CD4-positive, CD25-positive, alpha-beta regulatory T cell (primary cell): ENCODE measurements around the gene SH3RF2. TPM values are rescaled to one million over a fixed set of nuclear protein-coding genes. Genes with fewer than 3 reads are reported as not detected.
"Not testable (repeated sequence)": the region's sequence is repeated elsewhere in the genome, so short reads cannot be mapped to it uniquely, and the experiment has no call there.

ENCODE experiments used
- ATAC-seq, 2 donors: fragments of 150-1000 bp; cut with Tn5 transposase; one replicate each; pipeline ENCODE4 v1.10.0; 2021; ENCODE audit warnings: low read depth in 2 of 2, moderate number of reproducible peaks in 2 of 2, moderate library complexity in 1 of 2
- DNase-seq, 3 donors: peaks; one replicate each; pipeline versions ENCODE4 v3.0.0 to v3.0.0-alpha.2; 2012 to 2022; ENCODE audit warnings: mixed read lengths in 1 of 3
- H3K27ac ChIP-seq: one replicate; pipeline ENCODE4 v1.7.0; 2013; ENCODE audit warnings: mild to moderate bottlenecking, low read length; ENCODE audit not compliant: insufficient read depth, poor library complexity, severe bottlenecking
- H3K27me3 ChIP-seq: one replicate; pipeline ENCODE4 v1.7.0; 2013; ENCODE audit warnings: low read length; ENCODE audit not compliant: control insufficient read depth, insufficient read depth
- H3K36me3 ChIP-seq: one replicate; pipeline ENCODE4 v1.7.0; 2013; ENCODE audit warnings: mild to moderate bottlenecking, low read length, moderate library complexity; ENCODE audit not compliant: control insufficient read depth, insufficient read depth
- H3K4me1 ChIP-seq: 2 replicates; pipeline ENCODE4 v1.7.0; 2013; ENCODE audit warnings: mild to moderate bottlenecking, low read length; ENCODE audit not compliant: insufficient read depth, control insufficient read depth, poor library complexity, severe bottlenecking
- H3K4me3 ChIP-seq: one replicate; pipeline ENCODE4 v1.7.0; 2013; ENCODE audit warnings: low read depth, mild to moderate bottlenecking, low read length, moderate library complexity
- H3K9me3 ChIP-seq, 2 experiments: 1 replicate in 1 of 2; 2 replicates in 1 of 2; pipeline ENCODE4 v1.7.0; 2013; ENCODE audit warnings: low read length in 2 of 2, mild to moderate bottlenecking in 1 of 2, moderate library complexity in 1 of 2; ENCODE audit not compliant: control insufficient read depth in 2 of 2
- H3K27ac Mint-ChIP-seq, 3 donors: one replicate each; pipeline ENCODE4 v1.8.0; 2020 to 2022; ENCODE audit warnings: mild to moderate bottlenecking in 3 of 3, mixed read lengths in 3 of 3, moderate library complexity in 2 of 3
- H3K27me3 Mint-ChIP-seq: one replicate; pipeline ENCODE4 v1.8.0; 2022; ENCODE audit warnings: mild to moderate bottlenecking, mixed read lengths
- H3K36me3 Mint-ChIP-seq: one replicate; pipeline ENCODE4 v1.8.0; 2020; ENCODE audit warnings: mixed read lengths
- H3K4me1 Mint-ChIP-seq, 4 donors: one replicate each; pipeline ENCODE4 v1.8.0; 2020 to 2022; ENCODE audit warnings: mixed read lengths in 4 of 4, mild to moderate bottlenecking in 1 of 4
- H3K4me3 Mint-ChIP-seq, 4 donors: one replicate each; pipeline ENCODE4 v1.8.0; 2020 to 2022; ENCODE audit warnings: mild to moderate bottlenecking in 4 of 4, mixed read lengths in 4 of 4, moderate library complexity in 3 of 4
- H3K9me3 Mint-ChIP-seq, 7 donors: one replicate each; pipeline ENCODE4 v1.8.0; 2020 to 2022; ENCODE audit warnings: mixed read lengths in 7 of 7, mild to moderate bottlenecking in 3 of 7, moderate library complexity in 2 of 7
- polyA plus RNA-seq, 4 donors: library from polyadenylated mRNA; unstranded; fragments of 300-500 nt; fragmentation: Illumina TruSeq; gene quantifications; one replicate each; pipeline ENCODE4 v1.2.3, GENCODE V29; 2021
- total RNA-seq: library from RNA; stranded (reverse); gene quantifications from one replicate; pipeline ENCODE4 v1.2.3, GENCODE V29; 2022

The SH3RF2 gene
- total and polyA plus RNA-seq, 5 donors from 2014 or later = 0.52 to 4.5 (median 0.70) TPM; not detected in 1

- H3K4me1 Mint-ChIP-seq = no peaks in the 10 kb centered on the region
- no peak for ATAC-seq
- H3K36me3 Mint-ChIP-seq = no peaks in the 10 kb centered on the region
- H3K27ac Mint-ChIP-seq = no peak overlapping the region
- no peaks in the 10 kb centered on the region for H3K9me3 Mint-ChIP-seq
- H3K4me3 ChIP-seq = no peak overlapping the region
- no peaks in the 10 kb centered on the region for H3K4me1 ChIP-seq
- H3K9me3 ChIP-seq = no peaks in the 10 kb centered on the region
- no peak overlapping the region for H3K27ac ChIP-seq
- H3K27me3 ChIP-seq = no peaks in the 10 kb centered on the region
- no peaks in the 10 kb centered on the region for H3K36me3 ChIP-seq
- DNase-seq = no peak
- H3K4me3 Mint-ChIP-seq = no peak overlapping the region
- peaks cover 4% of the 10 kb centered on the region for H3K27me3 Mint-ChIP-seq
Measured at GRCh38 chr5:145953202-145953601, 16.8 kb downstream of the SH3RF2 start.

GRCh38 chr5:145954140-145954539, 17.8 kb downstream of the SH3RF2 start:
- not testable (repeated sequence) for H3K9me3 ChIP-seq, H3K36me3 Mint-ChIP-seq, H3K27ac ChIP-seq, H3K27me3 Mint-ChIP-seq, H3K27ac Mint-ChIP-seq, H3K4me3 Mint-ChIP-seq, ATAC-seq, H3K4me3 ChIP-seq, H3K4me1 ChIP-seq, H3K4me1 Mint-ChIP-seq, DNase-seq, H3K36me3 ChIP-seq, H3K9me3 Mint-ChIP-seq, H3K27me3 ChIP-seq

DNA sequence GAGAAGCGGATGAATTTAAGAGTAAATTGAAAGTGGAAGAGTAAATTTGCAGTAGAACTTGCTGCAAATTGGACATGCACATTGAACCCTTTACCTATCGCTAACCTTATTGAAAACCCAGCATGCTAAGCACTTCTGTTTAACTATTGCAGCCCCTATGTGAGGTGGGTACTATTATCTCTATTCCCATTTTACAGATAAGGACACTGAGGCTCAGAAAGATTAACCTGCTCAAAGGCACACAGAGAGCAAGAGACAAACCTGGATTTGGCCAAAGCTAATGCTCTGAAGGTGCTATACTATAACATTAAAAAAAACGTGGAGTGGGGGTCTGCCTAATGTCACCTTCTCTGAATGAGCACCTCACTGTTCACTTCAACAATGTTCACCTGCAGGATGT, 21.0 kb downstream of the SH3RF2 start:
- no peak for ATAC-seq
- Mint-ChIP-seq H3K27ac (no peak overlapping the region), H3K27me3 (peaks cover 4% of the 10 kb centered on the region), H3K4me1 (peaks cover 0 to 7% (median 0%) of the 10 kb centered on the region in 4 donors), H3K9me3 (no peaks in the 10 kb centered on the region), H3K4me3 (no peak overlapping the region), H3K36me3 (no peaks in the 10 kb centered on the region)
- no peaks in the 10 kb centered on the region for H3K4me1 ChIP-seq
- DNase-seq = no peak
- no peaks in the 10 kb centered on the region for H3K27me3 ChIP-seq
- no peak overlapping the region for H3K27ac ChIP-seq
- H3K9me3 ChIP-seq = no peaks in the 10 kb centered on the region
- no peak overlapping the region for H3K4me3 ChIP-seq
- H3K36me3 ChIP-seq = no peaks in the 10 kb centered on the region

DNA sequence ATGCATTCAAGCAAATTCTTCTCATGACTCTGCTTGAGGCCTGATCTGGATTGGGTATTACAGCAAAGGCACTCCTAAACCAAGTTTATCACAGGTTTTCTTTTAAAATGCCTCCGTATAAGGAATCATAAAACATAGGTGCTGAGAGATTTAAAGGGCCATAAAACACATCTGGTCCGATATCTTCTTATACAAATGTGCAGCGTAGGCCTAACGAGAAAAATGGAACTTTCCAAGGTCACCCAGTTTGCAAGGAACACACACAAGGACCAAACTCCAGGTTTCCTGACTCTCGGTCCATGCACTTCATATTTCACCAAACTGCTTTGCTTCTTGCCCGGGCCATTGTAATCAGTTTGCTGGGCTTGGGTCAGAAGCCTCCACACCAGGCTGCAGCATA, 22.1 kb downstream of the SH3RF2 start:
- H3K4me3 Mint-ChIP-seq = no peak overlapping the region
- H3K27me3 ChIP-seq = no peaks in the 10 kb centered on the region
- H3K27ac ChIP-seq = no peak overlapping the region
- H3K27ac Mint-ChIP-seq = no peak overlapping the region
- peaks cover 0 to 9% (median 0%) of the 10 kb centered on the region in 4 donors for H3K4me1 Mint-ChIP-seq
- H3K9me3 ChIP-seq = no peaks in the 10 kb centered on the region
- ATAC-seq = no peak
- H3K36me3 Mint-ChIP-seq = no peaks in the 10 kb centered on the region
- H3K36me3 ChIP-seq = no peaks in the 10 kb centered on the region
- H3K27me3 Mint-ChIP-seq = peaks cover 4% of the 10 kb centered on the region
- DNase-seq = no peak
- no peaks in the 10 kb centered on the region for H3K4me1 ChIP-seq
- peaks cover 0 to 1% (median 0%) of the 10 kb centered on the region in 7 donors for H3K9me3 Mint-ChIP-seq
- H3K4me3 ChIP-seq = no peak overlapping the region

- no peak overlapping the region for H3K27ac ChIP-seq
- Mint-ChIP-seq H3K27ac (no peak overlapping the region), H3K36me3 (no peaks in the 10 kb centered on the region), H3K4me3 (no peak overlapping the region), H3K27me3 (no peaks in the 10 kb centered on the region), H3K4me1 (peaks cover 0 to 9% (median 0%) of the 10 kb centered on the region in 4 donors), H3K9me3 (peaks cover 0 to 1% (median 0%) of the 10 kb centered on the region in 7 donors)
- H3K4me1 ChIP-seq = no peaks in the 10 kb centered on the region
- no peaks in the 10 kb centered on the region for H3K27me3 ChIP-seq
- H3K9me3 ChIP-seq = no peaks in the 10 kb centered on the region
- no peaks in the 10 kb centered on the region for H3K36me3 ChIP-seq
- no peak for DNase-seq
- no peak overlapping the region for H3K4me3 ChIP-seq
- ATAC-seq = no peak
Measured at GRCh38 chr5:145960166-145960565, 23.8 kb downstream of the SH3RF2 start.

DNA sequence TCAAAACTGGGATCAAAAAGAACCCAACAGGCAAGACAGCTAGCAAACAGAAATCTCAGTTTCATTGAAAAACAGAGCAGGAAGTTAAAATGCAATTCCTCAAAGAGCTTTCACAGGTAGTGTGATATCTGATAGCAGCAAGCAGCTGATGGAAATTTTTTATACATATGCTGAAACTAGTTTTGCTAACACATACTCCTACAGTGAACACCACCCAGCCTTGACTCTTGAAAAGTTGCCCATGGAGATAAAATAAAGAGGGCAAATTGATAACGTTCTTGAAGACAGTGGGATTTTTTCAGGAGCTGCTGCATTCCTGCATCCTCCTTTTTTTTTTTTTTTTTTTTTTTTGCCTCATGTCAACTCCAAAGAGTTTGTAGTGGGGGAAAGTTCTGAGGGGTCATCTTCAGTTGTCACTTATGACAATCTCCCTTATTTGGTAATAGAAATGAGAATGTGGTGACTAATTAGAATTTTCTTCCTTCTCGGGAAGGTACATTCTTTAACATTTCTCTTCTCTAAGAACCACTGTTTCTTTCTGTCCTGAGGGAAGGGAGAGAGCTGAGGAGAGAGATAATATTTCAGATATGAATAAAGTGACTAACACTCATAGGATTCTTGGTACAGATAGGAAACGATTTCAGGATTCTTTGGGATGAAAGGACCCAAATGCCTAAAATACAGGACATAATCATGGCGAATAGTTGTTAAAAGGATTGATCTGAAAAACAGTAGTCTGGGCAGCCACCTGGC, 24.6 kb downstream of the SH3RF2 start:
- peaks cover 0 to 1% (median 0%) of the 10 kb centered on the region in 7 donors for H3K9me3 Mint-ChIP-seq
- Histone ChIP-seq H3K9me3 (no peaks in the 10 kb centered on the region), H3K27me3 (no peaks in the 10 kb centered on the region), H3K4me3 (no peak overlapping the region), H3K36me3 (no peaks in the 10 kb centered on the region), H3K4me1 (no peaks in the 10 kb centered on the region), H3K27ac (no peak overlapping the region)
- no peaks in the 10 kb centered on the region for H3K27me3 Mint-ChIP-seq
- no peak overlapping the region for H3K27ac Mint-ChIP-seq
- peaks cover 0 to 9% (median 0%) of the 10 kb centered on the region in 4 donors for H3K4me1 Mint-ChIP-seq
- no peaks in the 10 kb centered on the region for H3K36me3 Mint-ChIP-seq
- DNase-seq = no peak
- H3K4me3 Mint-ChIP-seq = no peak overlapping the region
- ATAC-seq = no peak

DNA sequence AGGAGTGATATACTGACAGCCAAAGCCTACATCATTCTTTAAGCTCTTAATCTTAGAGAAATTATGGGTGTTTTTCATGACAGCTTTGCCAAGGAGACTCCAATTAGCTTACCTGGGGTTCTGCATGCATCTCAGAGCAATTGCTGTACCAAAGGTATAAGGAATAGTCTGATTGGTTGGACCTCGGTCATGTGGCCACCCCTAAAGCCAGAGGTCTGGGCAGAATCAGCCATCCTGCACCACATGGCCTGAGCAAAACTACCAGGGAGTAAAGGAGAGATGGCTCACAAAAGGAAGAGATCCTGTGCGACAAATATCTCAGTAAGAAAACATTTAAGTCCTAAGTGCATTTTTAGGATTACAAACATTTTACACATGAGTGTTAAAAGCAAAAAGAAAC, 25.6 kb downstream of the SH3RF2 start:
- H3K27me3 Mint-ChIP-seq = no peaks in the 10 kb centered on the region
- H3K9me3 Mint-ChIP-seq = peaks cover 0 to 1% (median 0%) of the 10 kb centered on the region in 7 donors
- DNase-seq = no peak
- no peaks in the 10 kb centered on the region for H3K9me3 ChIP-seq
- no peaks in the 10 kb centered on the region for H3K36me3 Mint-ChIP-seq
- H3K27ac Mint-ChIP-seq = no peak overlapping the region
- H3K27me3 ChIP-seq = no peaks in the 10 kb centered on the region
- H3K27ac ChIP-seq = no peak overlapping the region
- H3K4me3 Mint-ChIP-seq = no peak overlapping the region
- H3K4me3 ChIP-seq = no peak overlapping the region
- H3K36me3 ChIP-seq = no peaks in the 10 kb centered on the region
- no peak for ATAC-seq
- no peaks in the 10 kb centered on the region for H3K4me1 ChIP-seq
- peaks cover 0 to 9% (median 0%) of the 10 kb centered on the region in 4 donors for H3K4me1 Mint-ChIP-seq

GRCh38 chr5:145964008-145964407, 27.6 kb downstream of the SH3RF2 start:
- H3K36me3 Mint-ChIP-seq, H3K4me1 ChIP-seq, ATAC-seq, H3K9me3 ChIP-seq, DNase-seq, H3K4me3 ChIP-seq, H3K27ac Mint-ChIP-seq, H3K27me3 ChIP-seq, H3K9me3 Mint-ChIP-seq, H3K4me3 Mint-ChIP-seq, H3K27ac ChIP-seq, H3K27me3 Mint-ChIP-seq, H3K4me1 Mint-ChIP-seq, H3K36me3 ChIP-seq: not testable (repeated sequence)
